GM12878 (cell line): ENCODE results near the gene PPP2R5C. TPM values are rescaled to one million over a fixed set of nuclear protein-coding genes. Genes with fewer than 3 reads are reported as not detected.

ENCODE experiments used
- BCL3 ChIP-seq: IDR thresholded peaks from 2 replicates; pipeline ENCODE4 v1.6.1; 2011; ENCODE audit warnings: borderline replicate concordance, low read depth, mild to moderate bottlenecking, moderate library complexity, low read length; ENCODE audit not compliant: insufficient read depth, poor library complexity, severe bottlenecking
- CBX3 ChIP-seq: fragments of 200-600 bp; sonication (generic); IDR thresholded peaks from 2 replicates; pipeline ENCODE4 v1.6.1; 2016; ENCODE audit warnings: low read depth, borderline replicate concordance
- CEBPB ChIP-seq, 2 experiments: fragments of 150-350 bp in 1 of 2; IDR thresholded peaks; 2 replicates each; pipeline ENCODE4 v1.6.1; 2012 to 2014; ENCODE audit warnings: low read depth in 2 of 2, low read length in 2 of 2, borderline replicate concordance in 1 of 2, inconsistent platforms in 1 of 2
- E4F1 ChIP-seq: fragments of 450-650 bp; IDR thresholded peaks from 2 replicates; pipeline ENCODE4 v1.6.1; 2018; ENCODE audit warnings: borderline replicate concordance, mild to moderate bottlenecking; ENCODE audit not compliant: partially characterized antibody
- EZH2 ChIP-seq: IDR thresholded peaks from 2 replicates; pipeline ENCODE4 v1.6.1; 2012; ENCODE audit warnings: low read depth, mild to moderate bottlenecking, control low read depth, inconsistent platforms, low read length, borderline replicate concordance; ENCODE audit not compliant: control insufficient read depth
- HDGF ChIP-seq: fragments of 450-650 bp; IDR thresholded peaks from 2 replicates; pipeline ENCODE4 v1.6.1; 2016; ENCODE audit warnings: antibody characterized with exemption
- IRF3 ChIP-seq: fragments of 450-650 bp; IDR thresholded peaks from 2 replicates; pipeline ENCODE4 v1.6.1; 2014; ENCODE audit warnings: mild to moderate bottlenecking
- KLF5 ChIP-seq: fragments of 450-650 bp; IDR thresholded peaks from 2 replicates; pipeline ENCODE4 v1.6.1; 2014; ENCODE audit warnings: mild to moderate bottlenecking; ENCODE audit not compliant: partially characterized antibody
- MYB ChIP-seq: fragments of 150-350 bp; IDR thresholded peaks from 2 replicates; pipeline ENCODE4 v1.6.1; 2014; ENCODE audit warnings: mild to moderate bottlenecking, low read depth, low read length, borderline replicate concordance
- NFIC ChIP-seq: IDR thresholded peaks from 2 replicates; pipeline ENCODE4 v1.6.1; 2012; ENCODE audit warnings: low read depth, mild to moderate bottlenecking, inconsistent platforms, low read length, moderate library complexity
- PRDM15 ChIP-seq: fragments of 450-650 bp; formaldehyde crosslinking; IDR thresholded peaks from 2 replicates; pipeline ENCODE4 v1.4.0; 2020; ENCODE audit warnings: mild to moderate bottlenecking, moderate library complexity
- RAD21 ChIP-seq: IDR thresholded peaks from 2 replicates; pipeline ENCODE4 v1.6.1; 2011; ENCODE audit warnings: mild to moderate bottlenecking, low read depth, low read length, moderate library complexity; ENCODE audit not compliant: insufficient read depth
- SMAD1 ChIP-seq: fragments of 450-650 bp; IDR thresholded peaks from 2 replicates; pipeline ENCODE4 v1.6.1; 2018; ENCODE audit warnings: mild to moderate bottlenecking, low read depth; ENCODE audit not compliant: partially characterized antibody
- SMC3 ChIP-seq: IDR thresholded peaks from 2 replicates; pipeline ENCODE4 v1.6.1; 2011; ENCODE audit warnings: low read length, improper control_type of control experiment, borderline replicate concordance
- TCF12 ChIP-seq: IDR thresholded peaks from 2 replicates; pipeline ENCODE4 v1.6.1; 2011; ENCODE audit warnings: low read depth, mild to moderate bottlenecking, low read length
- USF1 ChIP-seq: IDR thresholded peaks from 2 replicates; pipeline ENCODE4 v1.6.1; 2011; ENCODE audit warnings: borderline replicate concordance, low read depth, mild to moderate bottlenecking, moderate library complexity, mixed read lengths, low read length; ENCODE audit not compliant: insufficient read depth; ENCODE audit errors: extremely low read length
- YY1 ChIP-seq: IDR thresholded peaks from 2 replicates; pipeline ENCODE4 v1.6.1; 2011; ENCODE audit warnings: low read depth, mild to moderate bottlenecking, low read length
- ZBTB33 ChIP-seq: fragments of 450-650 bp; IDR thresholded peaks from 2 replicates; pipeline ENCODE4 v1.6.1; 2017; ENCODE audit warnings: mild to moderate bottlenecking
- polyA plus RNA-seq, 11 experiments: library from polyadenylated mRNA; depleted of rRNA in 4 of 11; unstranded in 6 of 11; stranded (reverse) in 5 of 11; fragments of >200 nt; fragmentation: Nextera tagmentation in 4 of 11; fragmentation: Illumina TruSeq in 1 of 11; extraction: Ambion mirVana in 4 of 11; extraction: Trizol in 1 of 11; gene quantifications; 1 replicate in 1 of 11; 2 replicates in 10 of 11; pipeline versions ENCODE4 v1.2.1 to v1.2.3, GENCODE V29; 2011 to 2016; ENCODE audit warnings: inconsistent platforms in 2 of 11, missing spikeins in 2 of 11, low read depth in 1 of 11
- total RNA-seq, 4 experiments: library from RNA; depleted of rRNA in 3 of 4; stranded (reverse); fragments of >200 nt in 3 of 4; fragmentation: Illumina TruSeq in 1 of 4; extraction: Trizol in 1 of 4; gene quantifications; 2 replicates each; pipeline versions ENCODE4 v1.2.1 to v1.2.3, GENCODE V29; 2013 to 2021

Gene PPP2R5C
- total and polyA plus RNA-seq, 10 of the 15 experiments (the other 5 are each of a cell fraction or from before 2014, with no cell fraction given), result 106 to 199 (median 144) TPM

GRCh38 chr14:101839236-101839635, 77.7 kb downstream of the PPP2R5C start (continued):
- no peak for TF ChIP-seq E4F1
- no peak for TF ChIP-seq HDGF
- TF ChIP-seq TCF12, result peak; percentile 89
- TF ChIP-seq YY1, result no peak
- TF ChIP-seq KLF5, result no peak
- TF ChIP-seq USF1, result no peak
- no peak for TF ChIP-seq CEBPB (IDR thresholded peaks at IDR 0.05; ENCODE audit: borderline replicate concordance in 1 of 2, low read depth in 2 of 2, low read length in 2 of 2)
- TF ChIP-seq SMC3, result no peak
- TF ChIP-seq SMAD1, result no peak
- TF ChIP-seq ZBTB33, result no peak
- no peak for TF ChIP-seq EZH2
- TF ChIP-seq BCL3, result peak; percentile 55
- TF ChIP-seq PRDM15, result no peak
- no peak for TF ChIP-seq RAD21
- TF ChIP-seq NFIC, result peak; percentile 74
- TF ChIP-seq IRF3, result no peak
- TF ChIP-seq MYB, result no peak
- TF ChIP-seq CBX3, result no peak
